SK-N-DZ (cell line): ENCODE results near the gene CRYGS.
"Not testable (repeated sequence)": the region's sequence is repeated elsewhere in the genome, so short reads cannot be mapped to it uniquely, and the experiment has no call there.

ENCODE experiments used
- DNase-seq: peaks from one replicate; pipeline ENCODE4 v3.0.0-alpha.2; 2015; ENCODE audit warnings: low spot score

The CRYGS gene

DNA sequence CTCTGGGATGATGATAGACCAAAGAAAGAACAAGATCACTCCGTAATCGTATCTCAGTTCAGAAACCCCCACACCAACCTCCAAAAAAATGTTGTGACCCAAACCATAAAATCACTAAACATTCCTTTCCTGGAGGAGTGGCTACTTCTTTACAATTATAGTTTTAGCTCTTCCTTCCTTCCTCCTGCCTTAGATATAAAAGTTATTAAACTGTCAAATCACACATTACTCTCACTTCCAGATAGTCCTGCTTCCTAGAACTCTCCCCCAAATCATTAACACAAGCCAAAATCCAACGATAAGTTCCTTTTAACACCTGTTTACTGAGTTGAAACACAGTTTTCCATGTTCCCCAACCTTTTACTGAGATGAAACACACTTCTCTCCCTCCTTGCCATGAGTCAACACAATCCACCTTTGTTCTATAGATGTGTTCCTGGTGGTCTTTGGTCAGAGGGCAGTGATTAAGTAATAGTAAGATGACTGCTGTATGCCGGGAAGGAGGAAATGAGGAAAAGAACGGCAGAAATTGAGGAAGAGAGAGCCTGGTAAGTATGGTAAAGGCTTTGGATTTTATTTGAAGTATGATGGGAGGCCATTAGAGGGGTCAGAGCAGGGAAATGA lies 8.3 kb upstream of the CRYGS start:
- DNase-seq: no peak

DNA sequence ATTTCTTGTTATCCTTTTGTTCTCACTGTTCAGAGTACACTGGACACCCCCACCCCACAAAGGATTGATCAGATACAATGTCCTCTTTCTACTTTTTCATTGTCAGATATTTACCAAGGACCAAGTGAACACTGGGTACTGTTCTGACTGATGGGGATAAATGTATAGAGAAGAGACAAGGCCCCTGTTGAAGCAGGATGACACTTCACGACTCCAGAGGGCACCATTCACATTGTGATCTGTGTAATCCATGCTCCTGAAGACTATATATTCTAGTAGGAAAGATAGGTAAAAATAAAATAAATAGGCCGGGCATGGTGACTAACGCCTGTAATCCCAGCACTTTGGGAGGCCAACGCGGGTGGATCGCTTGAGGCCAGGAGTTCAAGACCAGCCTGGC lies 7.2 kb upstream of the CRYGS start:
- DNase-seq: no peak

GRCh38 chr3:186549497-186549896 lies 5.3 kb upstream of the CRYGS start:
- no peak for DNase-seq

- no peak for DNase-seq
Measured at GRCh38 chr3:186540835-186541226, 3.3 kb downstream of the CRYGS start.

GRCh38 chr3:186540221-186540834 lies 3.9 kb downstream of the CRYGS start:
- DNase-seq: peak; percentile 60

DNA sequence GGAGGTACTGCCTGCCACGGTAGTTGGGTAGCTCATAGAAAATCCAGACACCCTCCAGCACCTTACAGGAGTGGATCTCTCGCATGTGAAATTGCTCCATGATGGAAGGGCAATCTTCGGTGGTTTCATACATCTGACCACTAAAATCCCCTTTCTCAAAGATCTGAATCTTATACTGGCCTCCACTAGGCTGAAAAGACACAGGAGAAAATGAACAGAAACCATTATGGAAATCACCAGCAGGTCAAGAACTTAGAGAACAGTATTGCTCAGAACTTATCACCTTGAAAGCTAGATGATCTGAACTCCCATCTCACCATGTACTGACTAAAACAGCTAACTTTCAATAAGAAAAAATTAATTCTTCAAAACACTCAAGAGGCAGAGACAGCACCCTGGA lies 5.4 kb downstream of the CRYGS start:
- no peak for DNase-seq

- DNase-seq: no peak
Measured at GRCh38 chr3:186536883-186537844, 7.0 kb downstream of the CRYGS start.

DNA sequence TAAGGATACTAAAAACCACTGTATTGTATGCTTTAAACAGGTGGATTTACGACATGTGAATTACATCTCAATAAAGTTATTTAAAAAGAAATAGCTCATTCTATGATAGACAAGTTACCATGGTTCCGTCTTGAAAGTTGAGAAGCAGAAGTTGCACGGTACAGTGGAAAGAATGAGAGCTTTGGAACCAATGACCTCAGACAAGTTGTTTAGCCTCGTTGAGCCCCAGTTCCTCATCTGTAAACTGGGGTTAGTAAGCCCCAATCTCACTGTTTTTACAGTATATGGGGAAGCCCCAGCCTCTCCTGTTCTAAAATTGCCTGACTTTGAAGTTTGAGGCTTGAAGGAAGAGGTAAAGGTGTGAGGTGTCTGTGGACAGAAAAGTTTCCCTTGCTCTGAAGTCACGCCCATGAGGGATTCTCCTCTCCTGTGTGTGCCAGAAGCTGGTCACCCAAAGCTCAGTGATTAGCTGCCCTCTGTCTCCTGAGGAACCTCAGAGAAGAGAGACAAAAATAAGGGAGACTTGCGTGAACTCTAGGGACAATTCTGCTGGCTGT lies 10.0 kb downstream of the CRYGS start:
- no peak for DNase-seq

- peak; percentile 42 for DNase-seq
Measured at GRCh38 chr3:186532598-186533072, 11.5 kb downstream of the CRYGS start.

DNA sequence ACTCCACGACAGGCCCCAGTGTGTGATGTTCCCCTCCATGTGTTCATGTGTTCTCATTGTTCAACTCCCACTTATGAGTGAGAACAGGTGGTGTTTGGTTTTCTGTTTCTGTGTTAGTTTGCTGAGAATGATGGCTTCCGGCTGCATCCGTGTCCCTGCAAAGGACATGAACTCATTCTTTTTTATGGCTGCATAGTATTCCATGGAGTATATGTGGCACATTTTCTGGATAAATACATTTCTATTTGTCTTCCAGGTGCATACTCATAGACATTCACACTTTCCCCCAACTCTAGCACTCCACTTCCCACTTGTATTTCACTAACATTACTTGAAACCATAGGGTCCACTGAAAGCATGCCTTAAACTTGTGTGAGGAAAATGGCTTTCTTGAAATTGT lies 12.5 kb downstream of the CRYGS start:
- not testable (repeated sequence) for DNase-seq

- DNase-seq: no peak
Measured at GRCh38 chr3:186530415-186530814, 13.8 kb downstream of the CRYGS start.

DNA sequence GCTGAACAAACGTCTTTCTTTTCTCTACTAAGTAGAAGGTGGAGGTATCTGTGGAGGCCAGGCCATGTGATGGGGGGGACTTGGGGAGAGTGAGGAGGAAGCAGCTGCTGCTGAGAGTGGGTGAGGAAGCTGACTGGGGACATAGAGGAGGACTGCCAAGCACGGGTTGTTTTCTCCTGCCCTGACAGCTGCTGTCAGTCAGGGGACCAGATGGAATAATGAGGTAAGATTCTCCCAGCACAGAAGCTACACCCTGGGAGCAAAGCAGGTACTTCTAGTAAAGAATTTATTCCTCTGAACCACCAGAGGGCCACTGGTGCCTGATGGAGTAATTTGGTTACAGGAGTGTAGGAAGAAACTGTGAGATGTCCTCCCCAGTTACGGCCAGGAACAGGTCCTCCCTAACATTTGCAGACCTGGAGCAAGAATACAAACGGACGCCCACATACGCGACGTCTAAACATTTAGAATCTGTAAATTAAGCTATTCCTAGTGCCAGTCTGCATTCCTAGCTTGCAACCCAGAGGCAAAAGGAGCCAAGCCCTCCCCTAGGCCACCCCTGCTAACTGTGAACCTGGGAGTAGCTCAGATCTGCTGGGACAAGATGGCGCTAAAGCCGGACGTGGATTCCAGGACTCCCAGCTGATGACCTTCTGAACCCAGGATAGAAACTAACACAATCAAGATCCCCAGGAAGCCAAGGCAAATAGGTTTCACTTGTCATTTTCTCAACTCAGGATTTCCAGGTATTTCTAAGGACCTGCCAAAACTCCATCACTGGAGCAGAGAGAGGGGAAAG lies 14.8 kb downstream of the CRYGS start:
- DNase-seq: no peak

DNA sequence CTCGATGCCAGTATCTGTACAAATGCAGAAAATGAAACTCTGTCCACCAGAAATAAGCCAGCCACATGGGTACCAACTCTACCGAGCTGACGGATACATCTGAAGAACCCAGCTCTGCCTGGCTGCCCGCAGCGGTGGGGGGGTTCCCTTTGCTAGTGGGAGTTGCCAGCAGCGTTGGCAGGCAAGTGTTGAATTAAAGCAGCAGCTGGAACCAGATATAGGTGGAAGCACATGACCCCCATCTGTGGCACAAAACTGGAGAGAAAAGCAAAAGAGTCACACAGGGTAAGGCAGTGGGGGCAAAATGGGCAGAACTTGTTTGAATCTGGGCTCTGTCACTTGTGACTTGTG lies 17.9 kb downstream of the CRYGS start:
- no peak for DNase-seq

GRCh38 chr3:186525369-186526255 lies 18.6 kb downstream of the CRYGS start:
- no peak for DNase-seq

GRCh38 chr3:186524616-186525015 lies 19.6 kb downstream of the CRYGS start:
- no peak for DNase-seq

GRCh38 chr3:186523434-186523833 lies 20.7 kb downstream of the CRYGS start:
- no peak for DNase-seq

- no peak for DNase-seq
Measured at GRCh38 chr3:186523022-186523421, 21.2 kb downstream of the CRYGS start.

- DNase-seq: peak; percentile 17
Measured at GRCh38 chr3:186520957-186521842, 23.0 kb downstream of the CRYGS start.

DNA sequence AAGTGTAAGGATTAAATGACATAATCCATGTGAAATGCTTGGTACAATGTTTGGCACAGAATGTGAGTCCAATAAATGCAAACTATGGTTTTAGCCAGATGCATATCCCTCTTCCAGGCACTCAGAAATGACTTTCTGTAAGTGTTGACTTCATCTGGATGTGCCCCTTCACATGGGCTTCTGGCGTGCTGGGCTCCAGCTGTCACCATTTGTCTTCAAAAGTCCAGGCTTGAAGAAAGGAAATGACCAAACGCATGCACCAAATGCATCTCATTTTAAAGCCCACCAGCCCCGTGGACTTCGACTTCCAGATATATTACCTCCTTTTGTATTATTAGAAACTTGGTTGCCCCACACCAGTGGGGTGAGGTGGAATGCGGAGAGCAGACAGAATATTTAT lies 23.7 kb downstream of the CRYGS start:
- no peak for DNase-seq
